Measurements from ENCODE around the gene ADCY3.

DNA sequence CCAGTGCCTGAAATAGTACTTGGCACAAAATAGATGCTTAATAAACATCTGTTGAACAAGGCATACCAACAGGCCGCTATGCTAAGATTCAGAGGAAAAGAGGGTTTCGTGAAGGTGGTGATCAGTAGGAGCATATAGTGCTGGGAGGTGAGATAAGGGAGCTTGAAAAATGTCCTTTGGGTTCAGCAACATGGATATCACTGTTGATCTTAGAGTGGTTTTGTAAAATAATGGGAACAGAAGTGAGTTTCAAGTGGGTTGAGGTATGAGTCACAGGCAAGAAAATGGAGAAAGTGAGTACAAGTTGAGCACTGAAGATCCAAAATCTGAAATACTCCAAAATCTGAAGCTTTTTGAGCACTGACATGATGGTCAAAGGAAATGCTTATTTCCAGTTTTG lies 122.4 kb downstream of the ADCY3 start:
- TF ChIP-seq, protein P1, sequence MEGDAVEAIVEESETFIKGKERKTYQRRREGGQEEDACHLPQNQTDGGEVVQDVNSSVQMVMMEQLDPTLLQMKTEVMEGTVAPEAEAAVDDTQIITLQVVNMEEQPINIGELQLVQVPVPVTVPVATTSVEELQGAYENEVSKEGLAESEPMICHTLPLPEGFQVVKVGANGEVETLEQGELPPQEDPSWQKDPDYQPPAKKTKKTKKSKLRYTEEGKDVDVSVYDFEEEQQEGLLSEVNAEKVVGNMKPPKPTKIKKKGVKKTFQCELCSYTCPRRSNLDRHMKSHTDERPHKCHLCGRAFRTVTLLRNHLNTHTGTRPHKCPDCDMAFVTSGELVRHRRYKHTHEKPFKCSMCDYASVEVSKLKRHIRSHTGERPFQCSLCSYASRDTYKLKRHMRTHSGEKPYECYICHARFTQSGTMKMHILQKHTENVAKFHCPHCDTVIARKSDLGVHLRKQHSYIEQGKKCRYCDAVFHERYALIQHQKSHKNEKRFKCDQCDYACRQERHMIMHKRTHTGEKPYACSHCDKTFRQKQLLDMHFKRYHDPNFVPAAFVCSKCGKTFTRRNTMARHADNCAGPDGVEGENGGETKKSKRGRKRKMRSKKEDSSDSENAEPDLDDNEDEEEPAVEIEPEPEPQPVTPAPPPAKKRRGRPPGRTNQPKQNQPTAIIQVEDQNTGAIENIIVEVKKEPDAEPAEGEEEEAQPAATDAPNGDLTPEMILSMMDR (IDR thresholded peaks at IDR 0.05) = no peak
- TF ChIP-seq ZFX (IDR thresholded peaks at IDR 0.05; ENCODE audit: borderline replicate concordance) = no peak
